ENCODE results near the gene JUND.

Gene JUND

DNA sequence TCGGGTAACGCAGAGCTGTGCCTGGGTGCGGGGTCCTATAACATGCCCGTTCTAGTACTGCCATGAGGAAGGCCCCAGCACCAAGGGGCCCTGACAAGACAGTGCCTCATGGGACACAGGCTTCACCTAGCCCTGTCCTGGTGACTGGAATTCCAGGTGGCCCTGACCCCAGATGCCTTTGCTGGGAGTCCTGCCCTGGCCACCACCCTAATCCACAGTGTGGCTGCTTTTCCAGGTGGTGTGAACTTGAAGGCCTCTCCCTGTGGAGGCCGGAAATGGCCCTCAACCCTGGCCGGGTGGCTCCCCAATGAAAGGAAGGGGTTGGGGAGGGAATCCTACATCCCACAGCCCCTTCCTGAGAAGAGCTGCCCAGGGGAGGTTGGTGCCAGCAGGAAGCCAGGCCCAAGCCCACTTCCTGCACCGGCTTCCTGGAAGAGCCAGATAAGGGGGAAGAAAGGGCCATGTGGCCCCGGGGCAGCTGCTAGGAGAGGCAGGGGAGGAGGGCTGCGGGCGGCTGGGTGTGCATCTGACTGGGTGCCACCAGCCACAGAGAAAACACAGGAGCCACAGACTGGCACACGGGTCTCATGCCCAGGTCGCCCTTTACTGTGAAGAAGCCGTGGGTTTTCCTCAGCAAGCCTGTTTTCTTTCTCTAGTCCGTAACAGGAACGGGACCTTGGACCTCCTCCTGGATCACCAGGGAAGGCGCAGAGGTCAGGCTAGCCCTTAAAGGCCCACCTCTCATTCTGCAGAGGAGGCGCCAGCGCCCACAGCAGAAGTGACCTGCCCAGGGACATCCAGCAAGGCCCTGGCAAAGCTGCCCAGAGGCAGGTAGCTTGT, 36.8 kb upstream of the JUND start:
- in situ Hi-C loops (cut with HindIII; ENCODE audit: low pct_unique_long_range_greater_than_20kb, low sequenced_read_pairs), result no loop called here
- DNase-seq (ENCODE audit: low read depth in 1 of 2, low spot score in 1 of 2), result no peak
- no peak for TF ChIP-seq JUND (IDR thresholded peaks at IDR 0.05; ENCODE audit: low read depth)

GRCh38 chr19:18313398-18313797, 32.0 kb upstream of the JUND start:
- in situ Hi-C loops (cut with HindIII; ENCODE audit: low pct_unique_long_range_greater_than_20kb, low sequenced_read_pairs), result no loop called here
- no peak for DNase-seq (ENCODE audit: low read depth in 1 of 2, low spot score in 1 of 2)
- no peak for TF ChIP-seq JUND (IDR thresholded peaks at IDR 0.05; ENCODE audit: low read depth)

GRCh38 chr19:18312092-18312534, 30.7 kb upstream of the JUND start:
- TF ChIP-seq JUND (IDR thresholded peaks at IDR 0.05; ENCODE audit: low read depth), result no peak
- in situ Hi-C loops (cut with HindIII; ENCODE audit: low pct_unique_long_range_greater_than_20kb, low sequenced_read_pairs), result no loop called here
- DNase-seq (ENCODE audit: low read depth in 1 of 2, low spot score in 1 of 2), result no peak

DNA sequence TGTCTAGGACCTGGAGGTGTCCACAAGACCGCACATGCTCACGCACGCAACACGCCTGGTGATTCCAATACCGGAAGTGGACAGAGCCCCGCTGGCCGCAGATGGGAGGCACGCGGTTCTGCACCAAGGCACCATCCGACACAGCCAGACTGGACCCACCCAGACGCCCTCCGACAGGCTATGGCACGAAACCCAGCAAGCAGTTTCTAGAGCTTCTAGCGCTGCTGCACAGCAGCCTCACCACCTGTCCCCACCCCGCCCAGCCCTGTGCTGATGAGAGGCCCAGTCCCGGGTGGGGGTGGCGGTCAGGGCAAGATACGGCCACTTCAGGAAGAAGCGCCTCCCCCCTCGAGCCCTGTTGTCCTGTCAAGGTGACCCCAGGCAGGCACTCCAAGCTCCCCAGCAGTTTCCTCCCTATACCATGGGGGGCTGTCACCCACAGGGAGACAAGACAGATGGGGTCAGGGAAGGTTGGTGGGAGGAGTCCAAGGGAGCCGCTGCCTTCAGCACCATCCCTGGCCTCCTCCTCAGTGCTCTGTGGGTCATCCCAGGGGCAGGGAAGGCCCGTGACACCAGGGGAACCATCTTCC, 30.2 kb upstream of the JUND start:
- no peak for DNase-seq (ENCODE audit: low read depth in 1 of 2, low spot score in 1 of 2)
- in situ Hi-C loops (cut with HindIII; ENCODE audit: low pct_unique_long_range_greater_than_20kb, low sequenced_read_pairs), result no loop called here
- no peak for TF ChIP-seq JUND (IDR thresholded peaks at IDR 0.05; ENCODE audit: low read depth)

GRCh38 chr19:18310966-18311365, 29.5 kb upstream of the JUND start:
- DNase-seq (ENCODE audit: low read depth in 1 of 2, low spot score in 1 of 2), result no peak
- no peak for TF ChIP-seq JUND (IDR thresholded peaks at IDR 0.05; ENCODE audit: low read depth)
- in situ Hi-C loops (cut with HindIII; ENCODE audit: low pct_unique_long_range_greater_than_20kb, low sequenced_read_pairs), result no loop called here

- in situ Hi-C loops (cut with HindIII; ENCODE audit: low pct_unique_long_range_greater_than_20kb, low sequenced_read_pairs), result no loop called here
- no peak for DNase-seq (ENCODE audit: low read depth in 1 of 2, low spot score in 1 of 2)
- TF ChIP-seq JUND (IDR thresholded peaks at IDR 0.05; ENCODE audit: low read depth), result no peak
These were observed 28.9 kb upstream of the JUND start for GRCh38 chr19:18310118-18310909.

- DNase-seq (ENCODE audit: low read depth in 1 of 2, low spot score in 1 of 2), result no peak
- no peak for TF ChIP-seq JUND (IDR thresholded peaks at IDR 0.05; ENCODE audit: low read depth)
- in situ Hi-C loops (cut with HindIII; ENCODE audit: low pct_unique_long_range_greater_than_20kb, low sequenced_read_pairs), result no loop called here
These were observed 28.2 kb upstream of the JUND start for GRCh38 chr19:18309525-18310064.

- in situ Hi-C loops (cut with HindIII; ENCODE audit: low pct_unique_long_range_greater_than_20kb, low sequenced_read_pairs), result no loop called here
- TF ChIP-seq JUND (IDR thresholded peaks at IDR 0.05; ENCODE audit: low read depth), result no peak
- DNase-seq (ENCODE audit: low read depth in 1 of 2, low spot score in 1 of 2), result no peak
These were observed 27.5 kb upstream of the JUND start for GRCh38 chr19:18308948-18309325.

DNA sequence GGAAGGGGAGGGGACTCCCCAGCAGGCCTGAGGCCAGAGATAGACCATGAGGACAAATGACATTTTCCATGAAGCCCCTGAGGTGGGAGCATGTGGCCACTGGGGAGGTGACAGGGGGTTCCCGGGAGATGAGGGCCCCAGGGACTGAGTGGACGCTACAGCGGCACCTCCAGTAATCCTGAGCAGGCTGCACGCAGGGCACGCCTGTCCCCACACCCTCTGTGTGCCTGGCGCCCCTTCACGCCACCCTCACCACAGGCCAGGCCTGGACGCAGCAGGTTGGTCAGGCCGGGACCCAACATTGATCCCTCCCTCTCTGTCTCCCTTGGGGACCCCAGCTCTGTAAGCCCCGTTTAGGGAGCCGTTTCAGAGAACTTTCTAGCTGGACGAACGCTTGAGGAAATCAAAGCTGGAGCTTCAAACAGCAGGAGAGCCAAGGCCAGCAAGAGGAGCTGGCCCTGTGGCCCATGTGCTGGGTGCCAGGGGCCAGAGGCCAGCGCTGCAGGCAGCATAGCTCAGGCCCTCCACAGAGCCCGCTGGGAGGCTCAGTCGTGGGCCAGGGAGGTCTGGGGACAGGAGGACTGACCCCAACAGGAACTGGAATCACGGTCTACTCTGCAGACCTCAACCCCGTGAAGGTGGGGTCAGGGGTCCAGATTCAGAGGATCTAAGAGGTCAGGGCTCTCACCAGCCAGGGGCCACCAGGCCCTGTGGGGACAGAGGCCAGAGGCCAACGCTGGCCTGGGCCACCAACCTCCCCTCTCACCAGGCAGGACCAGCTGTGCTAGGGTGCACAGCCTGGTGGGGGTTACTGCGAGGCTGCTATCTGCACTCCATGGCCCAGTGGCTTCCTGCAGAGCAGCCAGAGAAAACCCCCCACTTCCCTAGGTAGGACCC, 26.9 kb upstream of the JUND start:
- in situ Hi-C loops (cut with HindIII; ENCODE audit: low pct_unique_long_range_greater_than_20kb, low sequenced_read_pairs), result no loop called here
- DNase-seq (ENCODE audit: low read depth in 1 of 2, low spot score in 1 of 2), result no peak
- no peak for TF ChIP-seq JUND (IDR thresholded peaks at IDR 0.05; ENCODE audit: low read depth)

GRCh38 chr19:18307271-18307681, 25.9 kb upstream of the JUND start:
- DNase-seq (ENCODE audit: low read depth in 1 of 2, low spot score in 1 of 2), result no peak
- in situ Hi-C loops (cut with HindIII; ENCODE audit: low pct_unique_long_range_greater_than_20kb, low sequenced_read_pairs), result no loop called here
- no peak for TF ChIP-seq JUND (IDR thresholded peaks at IDR 0.05; ENCODE audit: low read depth)

DNA sequence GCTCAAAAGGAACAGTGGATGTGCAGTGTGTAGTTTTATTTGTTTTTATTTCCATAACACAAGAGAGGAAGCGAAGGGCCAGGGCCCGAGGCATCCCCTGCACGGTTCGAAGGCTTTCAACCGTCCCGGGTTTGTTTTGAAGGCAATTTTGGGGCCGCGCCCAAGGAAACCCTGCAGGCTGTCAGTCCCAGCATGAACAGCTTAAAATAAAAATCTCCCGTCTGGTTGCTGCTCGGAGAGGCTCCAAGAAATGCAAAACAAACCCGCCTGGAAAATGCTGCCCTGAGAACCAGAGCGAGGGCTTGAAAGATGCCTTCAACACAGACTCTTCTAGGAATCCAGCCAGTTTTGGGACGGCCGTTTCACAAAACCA, 25.5 kb upstream of the JUND start:
- TF ChIP-seq JUND (IDR thresholded peaks at IDR 0.05; ENCODE audit: low read depth), result no peak
- no peak for DNase-seq (ENCODE audit: low read depth in 1 of 2, low spot score in 1 of 2)

More for the DNA sequence above, 25.5 kb upstream of the JUND start:
- in situ Hi-C loops (cut with HindIII; ENCODE audit: low pct_unique_long_range_greater_than_20kb, low sequenced_read_pairs), result no loop called here
